HepG2 (cell line): Measurements from ENCODE around the gene PRR12. TPM values are rescaled to one million over a fixed set of nuclear protein-coding genes. Genes with fewer than 3 reads are reported as not detected.

Source experiments
- ATAC-seq: fragments of 200-7000 bp; cut with Tn5 transposase; 3 replicates; pipeline ENCODE4 v1.9.1; 2020; ENCODE audit warnings: mild to moderate bottlenecking, moderate library complexity
- BruUV-seq: library from RNA; stranded (reverse); fragments of 400-500 nt; replicated peaks from 2 replicates; lab custom pipeline; 2021; lab: Mats Ljungman, UMichigan
- CTCF ChIA-PET: fragments of 300-600 bp; formaldehyde crosslinking; extraction: SDS; loops from one replicate; lab custom pipeline; 2021; ENCODE audit warnings: low total read pairs, inconsistent platforms, low intra/inter-chr PET ratio; lab: Yijun Ruan, JAX
- POLR2A ChIA-PET: fragments of 350-600 bp; sonication (Branson Sonifier 250); formaldehyde crosslinking; loops from one replicate; lab custom pipeline; 2020; ENCODE audit warnings: antibody characterized with exemption, inconsistent platforms; lab: Yijun Ruan, JAX
- DNase-seq: peaks from one replicate; pipeline ENCODE4 v3.0.0-alpha.2; 2015; ENCODE audit warnings: low spot score
- FAIRE-seq: peaks from 3 replicates; lab custom pipeline; 2011; peaks lifted over from hg19 to GRCh38; lab: Jason Lieb, UNC
- H2AFZ ChIP-seq: one replicate; pipeline ENCODE4 v1.6.1; 2011; ENCODE audit warnings: low read length, inconsistent platforms
- H3K27ac ChIP-seq: fragments of 300-600 bp; 3 replicates; pipeline ENCODE4 v1.8.0; 2011; ENCODE audit warnings: mixed run types, mild to moderate bottlenecking, mixed read lengths, low read length, inconsistent platforms; ENCODE audit not compliant: insufficient read depth; ENCODE audit errors: extremely low read length
- H3K27me3 ChIP-seq, 2 experiments: fragments of 200-600 bp in 1 of 2; 2 replicates in 1 of 2; 3 replicates in 1 of 2; pipeline versions ENCODE4 v1.6.0 to v1.8.0; 2011; ENCODE audit warnings: low read length in 2 of 2, mild to moderate bottlenecking in 2 of 2, moderate library complexity in 2 of 2, inconsistent platforms in 1 of 2; ENCODE audit not compliant: insufficient read depth in 2 of 2, control insufficient read depth in 1 of 2
- H3K36me3 ChIP-seq, 2 experiments: fragments of 200-600 bp in 1 of 2; replicated peaks in 1 of 2; 2 replicates in 1 of 2; 3 replicates in 1 of 2; pipeline versions ENCODE4 v1.5.1 to v1.8.0; 2011; ENCODE audit warnings: low read length in 2 of 2, inconsistent platforms in 1 of 2; ENCODE audit not compliant: insufficient read depth in 2 of 2, control insufficient read depth in 1 of 2
- H3K4me1 ChIP-seq: 2 replicates; pipeline ENCODE4 v1.5.1; 2012; ENCODE audit warnings: low read length, inconsistent platforms; ENCODE audit not compliant: insufficient read depth
- H3K4me2 ChIP-seq: 2 replicates; pipeline ENCODE4 v1.6.0; 2011; ENCODE audit warnings: low read depth, low read length, inconsistent platforms
- H3K4me3 ChIP-seq, 3 experiments: fragments of 200-600 bp in 1 of 3; sonication (generic), shearing (Covaris generic) in 1 of 3; replicated peaks in 1 of 3; 2 replicates each; pipeline ENCODE4 v1.5.1; 2011 to 2016; ENCODE audit warnings: low read length in 3 of 3, inconsistent platforms in 2 of 3, low read depth in 2 of 3, mild to moderate bottlenecking in 2 of 3, control low read depth in 1 of 3, mixed read lengths in 1 of 3; ENCODE audit not compliant: insufficient read depth in 1 of 3
- H3K79me2 ChIP-seq: one replicate; pipeline ENCODE4 v1.6.1; 2011; ENCODE audit warnings: low read length, inconsistent platforms; ENCODE audit not compliant: insufficient read depth
- H3K9ac ChIP-seq: 2 replicates; pipeline ENCODE4 v1.6.0; 2011; ENCODE audit warnings: mild to moderate bottlenecking, low read depth, low read length, inconsistent platforms; ENCODE audit not compliant: insufficient read depth
- H3K9me3 ChIP-seq: 2 replicates; pipeline ENCODE4 v1.5.1; 2012; ENCODE audit warnings: mild to moderate bottlenecking, low read length
- H4K20me1 ChIP-seq: 2 replicates; pipeline ENCODE4 v1.6.0; 2011; ENCODE audit warnings: inconsistent platforms, mild to moderate bottlenecking, low read length, moderate library complexity; ENCODE audit not compliant: insufficient read depth
- AGO2 ChIP-seq: fragments of 200-400 bp; formaldehyde crosslinking; optimal IDR thresholded peaks from 2 replicates; pipeline ENCODE3; 2017; ENCODE audit warnings: mild to moderate bottlenecking, low read depth, low read length, moderate library complexity
- BCLAF1 ChIP-seq: fragments of 450-650 bp; IDR thresholded peaks from 2 replicates; pipeline ENCODE4 v1.6.1; 2017; ENCODE audit warnings: mild to moderate bottlenecking
- EED ChIP-seq: sonication (generic); formaldehyde crosslinking; IDR thresholded peaks from 2 replicates; pipeline ENCODE4 v1.5.0; 2020; ENCODE audit warnings: mild to moderate bottlenecking, missing genetic modification reagents
- RBFOX2 ChIP-seq: fragments of 200-400 bp; formaldehyde crosslinking; IDR thresholded peaks from 2 replicates; pipeline ENCODE4 v1.6.1; 2017; ENCODE audit warnings: low read depth, mild to moderate bottlenecking, low read length
- SRSF4 ChIP-seq: fragments of 200-400 bp; formaldehyde crosslinking; IDR thresholded peaks from one replicate; pipeline ENCODE4 v1.6.1; 2018; ENCODE audit warnings: mild to moderate bottlenecking, low read depth, low read length, moderate library complexity; ENCODE audit not compliant: poor library complexity, severe bottlenecking
- STAT5B ChIP-seq: sonication (generic); formaldehyde crosslinking; IDR thresholded peaks from 2 replicates; pipeline ENCODE4 v1.4.0; 2020; ENCODE audit warnings: missing genetic modification reagents
- ZBTB1 ChIP-seq: sonication (generic); formaldehyde crosslinking; IDR thresholded peaks from 2 replicates; pipeline ENCODE4 v1.4.0; 2020; ENCODE audit warnings: missing genetic modification reagents, borderline replicate concordance
- ZNF570 ChIP-seq: sonication (generic); formaldehyde crosslinking; IDR thresholded peaks from 2 replicates; pipeline ENCODE4 v1.4.0; 2020; ENCODE audit warnings: mild to moderate bottlenecking, missing genetic modification reagents, borderline replicate concordance
- ZNF619 ChIP-seq: sonication (generic); formaldehyde crosslinking; IDR thresholded peaks from 2 replicates; pipeline ENCODE4 v1.4.0; 2020; ENCODE audit warnings: mild to moderate bottlenecking, missing genetic modification reagents
- ZNF839 ChIP-seq: sonication (generic); formaldehyde crosslinking; IDR thresholded peaks from 2 replicates; pipeline ENCODE4 v1.4.0; 2020; ENCODE audit warnings: missing genetic modification reagents, mild to moderate bottlenecking, borderline replicate concordance
- WGBS: methylation state at CpG from one replicate; pipeline ENCODE4 v1.1.6; 2017; ENCODE audit warnings: low lambda C conversion rate; 5-methylcytosine and 5-hydroxymethylcytosine counted together
- in situ Hi-C: cut with HindIII; loops from 2 replicates; pipeline ENCODE4 v1.10.0; 2017; ENCODE audit warnings: low pct_unique_long_range_greater_than_20kb; ENCODE audit not compliant: extremely low pct_ligation_motif_present
- intact Hi-C: fragments of 100-400 bp; cut with micrococcal nuclease; formaldehyde crosslinking; loops from one replicate; pipeline ENCODE4 v1.10.0; 2022; ENCODE audit not compliant: unreplicated experiment
- polyA plus RNA-seq, 8 experiments: library from polyadenylated mRNA; depleted of rRNA in 3 of 8; stranded (reverse) in 7 of 8; unstranded in 1 of 8; fragments of >200 nt; fragmentation: Illumina TruSeq in 4 of 8; extraction: Trizol in 4 of 8; gene quantifications; 2 replicates each; pipeline versions ENCODE4 v1.2.1 to v1.2.3, GENCODE V29; 2011 to 2016; ENCODE audit warnings: low read depth in 4 of 8, missing spikeins in 1 of 8, mixed read lengths in 1 of 8; ENCODE audit not compliant: insufficient read depth in 1 of 8
- total RNA-seq, 5 experiments: library from RNA; depleted of rRNA; stranded (reverse); fragments of >200 nt; fragmentation: Illumina TruSeq; extraction: Trizol; gene quantifications; 2 replicates each; pipeline ENCODE4 v1.2.3, GENCODE V29; 2016; ENCODE audit warnings: low read depth in 1 of 5

The PRR12 gene
- total and polyA plus RNA-seq, 2 of the 13 experiments (the other 11 are each of a cell fraction or from before 2014, with no cell fraction given): 0.62 to 1.5 TPM

GRCh38 chr19:49653466-49653806 lies 62.5 kb downstream of the PRR12 start:
- no peak for DNase-seq
- intact Hi-C loops: no loop called here
- Histone ChIP-seq H3K27me3 (no peaks in the 10 kb centered on the region), H3K27ac (no peak overlapping the region), H3K36me3 (peaks cover 30 to 57% of the 10 kb centered on the region in 2 experiments; a peak in 4 of 5 replicates), H3K79me2 (no peaks in the 10 kb centered on the region), H4K20me1 (no peaks in the 10 kb centered on the region), H3K9me3 (no peaks in the 10 kb centered on the region), H3K4me3 (no peak overlapping the region), H3K4me2 (no peak overlapping the region), H3K4me1 (peaks cover 14% of the 10 kb centered on the region; the same call in 1 of the 2 replicates), H3K9ac (no peak overlapping the region), H2AFZ (no peak overlapping the region)
- WGBS: 98% methylated on average over 13 of the region's 13 CpGs
- no peak for FAIRE-seq
- CTCF ChIA-PET: no interaction called here
- POLR2A ChIA-PET: interaction anchor here (1.0 to 1.7 kb wide), 3 partner anchors 11 to 13 kb away, joined by 3 to 7 read pairs (median 3); partner anchors contain the start of genes RRAS and SCAF1
- in situ Hi-C loops: no loop called here
- BruUV-seq: no TSS peak
- peak; percentile 39 for TF ChIP-seq AGO2
- no peak for TF ChIP-seq ZNF570 (CRISPR knock-in tag)
- TF ChIP-seq RBFOX2: peak; percentile 47
- no peak for ATAC-seq

- Histone ChIP-seq H3K79me2 (no peaks in the 10 kb centered on the region), H4K20me1 (no peaks in the 10 kb centered on the region), H3K4me1 (peaks cover 14% of the 10 kb centered on the region; the same call in 1 of the 2 replicates), H3K9me3 (no peaks in the 10 kb centered on the region), H3K27ac (no peak overlapping the region), H3K4me2 (no peak overlapping the region), H3K36me3 (peaks cover 34 to 69% of the 10 kb centered on the region in 2 experiments; a peak in 4 of 5 replicates), H3K9ac (no peak overlapping the region), H2AFZ (no peak overlapping the region), H3K4me3 (no peak overlapping the region), H3K27me3 (no peaks in the 10 kb centered on the region)
- in situ Hi-C loops: no loop called here
- POLR2A ChIA-PET: interaction anchor here (1.2 to 1.5 kb wide), 2 partner anchors 15 to 22 kb away, joined by 3 to 4 read pairs; partner anchors contain the start of gene RRAS
- intact Hi-C loops: no loop called here
- no peak for ATAC-seq
- WGBS: 93% methylated on average over 10 of the region's 10 CpGs
- FAIRE-seq: no peak
- BruUV-seq: no TSS peak
- CTCF ChIA-PET: no interaction called here
- DNase-seq: no peak
- TF ChIP-seq BCLAF1 (no peak), SRSF4 (no peak), ZNF619 (CRISPR knock-in tag) (no peak), STAT5B (CRISPR knock-in tag) (no peak), EED (CRISPR knock-in tag) (no peak), ZNF839 (CRISPR knock-in tag) (no peak), ZBTB1 (CRISPR knock-in tag) (no peak)
These were observed 63.6 kb downstream of the PRR12 start for GRCh38 chr19:49654581-49654980.
